ENCODE results near the gene TNNI3K. TPM values are rescaled to one million over a fixed set of nuclear protein-coding genes. Genes with fewer than 3 reads are reported as not detected.

The TNNI3K gene
- total and polyA plus RNA-seq, 2 of the 8 experiments (the other 6 are each of a cell fraction or from before 2014, with no cell fraction given): 0.41 to 0.48 TPM

- no peak overlapping the region for H2AFZ ChIP-seq (ENCODE audit: low read length)
- no peak overlapping the region for H4K5ac ChIP-seq (ENCODE audit: insufficient read length, low read depth, low read length)
- 91% methylated on average over 5 of the region's 5 CpGs; no CpG with 5 or more reads in 1 of the 2 experiments for WGBS, 2 experiments (ENCODE audit: extremely low coverage in 1 of 2, insufficient coverage in 1 of 2, insufficient read length in 1 of 2, insufficient replicate concordance in 2 of 2, low coverage in 1 of 2, low lambda C conversion rate in 2 of 2, missing lambda C conversion rate in 1 of 2)
- no peak overlapping the region for H2BK15ac ChIP-seq (ENCODE audit: low read length)
- ChIA-PET CTCF (ENCODE audit: partially characterized antibody) (interaction anchor here (1.2 to 2.0 kb wide), 3 partner anchors 8 to 751 kb away, joined by 3 to 6 read pairs (median 4); no protein-coding TSS in a partner anchor), POLR2A (ENCODE audit: partially characterized antibody) (no interaction called here)
- H3K27me3 ChIP-seq (replicated peaks in 1 of 4; ENCODE audit: control insufficient read depth in 3 of 4, extremely low read depth in 1 of 4, insufficient read depth in 3 of 4, low read length in 3 of 4): no peaks in the 10 kb centered on the region; a peak in 1 of 7 replicates
- no peak overlapping the region for H3K27ac ChIP-seq (ENCODE audit: low read depth, low read length)
- H3K4me3 ChIP-seq (ENCODE audit: extremely low read depth in 1 of 4, insufficient read depth in 2 of 4, low read depth in 3 of 4, low read length in 4 of 4): no peak overlapping the region
- no peak overlapping the region for H2AK5ac ChIP-seq (ENCODE audit: low read depth, low read length)
- no peak overlapping the region for H3K14ac ChIP-seq (ENCODE audit: insufficient read length)
- H3K9ac ChIP-seq (replicated peaks in 1 of 4; ENCODE audit: extremely low read depth in 1 of 4, low read depth in 3 of 4, low read length in 3 of 4): no peak overlapping the region
- H3K79me1 ChIP-seq (ENCODE audit: low read depth, low read length): no peaks in the 10 kb centered on the region
- TF ChIP-seq SAP30 (IDR thresholded peaks at IDR 0.05; ENCODE audit: insufficient read depth, insufficient replicate concordance, low read length) (no peak), JUN (IDR thresholded peaks at IDR 0.05; ENCODE audit: low read depth, low read length) (no peak), POLR2AphosphoS5 (IDR thresholded peaks at IDR 0.05; ENCODE audit: low read depth, low read length) (no peak), BCL11A (IDR thresholded peaks at IDR 0.05; ENCODE audit: low read depth in 2 of 2, low read length in 2 of 2) (no peak), RFX5 (IDR thresholded peaks at IDR 0.05; ENCODE audit: borderline replicate concordance, low read depth, low read length) (no peak), TAF7 (optimal IDR thresholded peaks at IDR 0.05; ENCODE audit: borderline replicate concordance, low read depth, low read length) (no peak), FOSL1 (IDR thresholded peaks at IDR 0.05; ENCODE audit: insufficient read depth, low read depth, low read length) (no peak), PHF8 (conservative IDR thresholded peaks at IDR 0.05; ENCODE audit: low read depth, low read length) (no peak), TAF1 (IDR thresholded peaks at IDR 0.05; ENCODE audit: low read depth, low read length) (no peak), GABPA (IDR thresholded peaks at IDR 0.05; ENCODE audit: borderline replicate concordance, insufficient read depth, low read length) (no peak), CHD2 (IDR thresholded peaks at IDR 0.05; ENCODE audit: low read length) (no peak), GTF2F1 (IDR thresholded peaks at IDR 0.05; ENCODE audit: borderline replicate concordance, low read depth, low read length) (no peak)
- no peak overlapping the region for H3K4me2 ChIP-seq (ENCODE audit: insufficient read depth in 1 of 2, low read depth in 2 of 2, low read length in 2 of 2)
- H3K23ac ChIP-seq (ENCODE audit: insufficient read length): no peak overlapping the region
- no peaks in the 10 kb centered on the region for H4K20me1 ChIP-seq (replicated peaks in 1 of 2; ENCODE audit: control insufficient read depth in 1 of 2, insufficient read depth in 2 of 2, low read length in 2 of 2)
- H2BK12ac ChIP-seq (ENCODE audit: low read depth, low read length): no peak overlapping the region
- H4K91ac ChIP-seq (replicated peaks; ENCODE audit: insufficient read length, low read length): no peak overlapping the region
- H3K18ac ChIP-seq (ENCODE audit: extremely low read depth, low read length): no peak overlapping the region
- no peaks in the 10 kb centered on the region for H3K79me2 ChIP-seq (ENCODE audit: control insufficient read depth in 1 of 2, insufficient read depth in 2 of 2, low read length in 2 of 2)
- H2BK5ac ChIP-seq (ENCODE audit: low read depth, low read length): no peak overlapping the region
- no peaks in the 10 kb centered on the region for H3K4me1 ChIP-seq (replicated peaks in 1 of 4; ENCODE audit: control insufficient read depth in 3 of 4, insufficient read depth in 4 of 4, low read length in 3 of 4)
- H2BK120ac ChIP-seq (replicated peaks; ENCODE audit: low read depth, low read length): no peak overlapping the region
- no peaks in the 10 kb centered on the region for H3K9me3 ChIP-seq (ENCODE audit: insufficient read depth in 2 of 2, low read depth in 1 of 2, low read length in 1 of 2)
- no peak overlapping the region for H2BK20ac ChIP-seq (ENCODE audit: low read length)
- H3K4ac ChIP-seq (replicated peaks; ENCODE audit: insufficient read length, low read depth, low read length): no peak overlapping the region
- no peaks in the 10 kb centered on the region for H3K36me3 ChIP-seq (ENCODE audit: control insufficient read depth in 2 of 4, insufficient read depth in 4 of 4, low read length in 3 of 4)
- no peak overlapping the region for H3K56ac ChIP-seq (replicated peaks; ENCODE audit: insufficient read length, low read depth, low read length)
- FAIRE-seq (no peak), DNase-seq (ENCODE audit: low read depth in 1 of 2, low spot score in 2 of 2) (no peak)
- no peaks in the 10 kb centered on the region for H3K23me2 ChIP-seq (ENCODE audit: low read depth, low read length)
- no peak overlapping the region for H4K8ac ChIP-seq (ENCODE audit: extremely low read depth, insufficient read depth, low read length)
Measured at GRCh38 chr1:74590288-74590687, 355.1 kb downstream of the TNNI3K start.

All from H1 (cell line).